IMR-90 (cell line): ENCODE data around the gene TMC3. TPM values are rescaled to one million over a fixed set of nuclear protein-coding genes. Genes with fewer than 3 reads are reported as not detected.
A peak's percentile ranks its signal among the peaks of the same experiment; 100 is the strongest.

Experiments
- ATAC-seq: fragments of 200-7000 bp; cut with Tn5 transposase; 2 replicates; pipeline ENCODE4 v1.9.1; 2020; ENCODE audit warnings: low read depth, mild to moderate bottlenecking, moderate library complexity
- BruUV-seq: library from RNA; stranded (reverse); fragments of 400-500 nt; replicated peaks from 2 replicates; lab custom pipeline; 2021; lab: Mats Ljungman, UMichigan
- CTCF ChIA-PET: fragments of 300-600 bp; formaldehyde crosslinking; extraction: SDS; loops from one replicate; lab custom pipeline; 2021; ENCODE audit warnings: antibody characterized with exemption; lab: Yijun Ruan, JAX
- POLR2A ChIA-PET: fragments of 300-600 bp; sonication (Branson Sonifier 250); formaldehyde crosslinking; loops from one replicate; lab custom pipeline; 2022; ENCODE audit warnings: antibody characterized with exemption; ENCODE audit not compliant: unreplicated experiment; lab: Charles Lee
- DNase-seq: peaks from one replicate; pipeline ENCODE4 v3.0.0; 2013
- H2AFZ ChIP-seq: replicated peaks from 2 replicates; pipeline ENCODE3; 2013; ENCODE audit warnings: low read length, mild to moderate bottlenecking; ENCODE audit not compliant: poor library complexity
- H2AK5ac ChIP-seq: 2 replicates; pipeline ENCODE4 v1.6.1; 2013; ENCODE audit warnings: low read depth, low read length, inconsistent platforms
- H2AK9ac ChIP-seq: replicated peaks from 2 replicates; pipeline ENCODE3; 2013; ENCODE audit warnings: mild to moderate bottlenecking, low read depth, low read length, moderate library complexity; ENCODE audit not compliant: poor library complexity
- H2BK120ac ChIP-seq: 2 replicates; pipeline ENCODE4 v1.6.1; 2013; ENCODE audit warnings: low read depth, low read length, inconsistent platforms
- H2BK15ac ChIP-seq: 3 replicates; pipeline ENCODE4 v1.6.1; 2013; ENCODE audit warnings: low read depth, low read length, inconsistent platforms
- H2BK20ac ChIP-seq: 2 replicates; pipeline ENCODE4 v1.6.1; 2013; ENCODE audit warnings: low read depth, mild to moderate bottlenecking, inconsistent platforms, low read length, moderate library complexity
- H2BK5ac ChIP-seq: 2 replicates; pipeline ENCODE4 v1.6.1; 2013; ENCODE audit warnings: mild to moderate bottlenecking, low read depth, low read length, inconsistent platforms; ENCODE audit not compliant: poor library complexity, severe bottlenecking
- H3K14ac ChIP-seq: replicated peaks from 2 replicates; pipeline ENCODE4 v1.6.1; 2013; ENCODE audit warnings: low read depth, low read length, inconsistent platforms
- H3K18ac ChIP-seq: 2 replicates; pipeline ENCODE4 v1.6.1; 2013; ENCODE audit warnings: low read depth, low read length, control low read depth
- H3K23ac ChIP-seq: 2 replicates; pipeline ENCODE4 v1.6.1; 2013; ENCODE audit warnings: low read depth, low read length, inconsistent platforms
- H3K27ac ChIP-seq: 2 replicates; pipeline ENCODE4 v1.5.1; 2013; ENCODE audit warnings: mild to moderate bottlenecking, control low read depth, low read length; ENCODE audit not compliant: insufficient read depth
- H3K27me3 ChIP-seq: 2 replicates; pipeline ENCODE4 v1.6.1; 2013; ENCODE audit warnings: low read length; ENCODE audit not compliant: control insufficient read depth, insufficient read depth
- H3K36me3 ChIP-seq: 2 replicates; pipeline ENCODE4 v1.6.1; 2013; ENCODE audit warnings: low read length, mixed read lengths; ENCODE audit not compliant: control insufficient read depth, insufficient read depth
- H3K4ac ChIP-seq: 2 replicates; pipeline ENCODE4 v1.6.1; 2013; ENCODE audit warnings: low read depth, low read length, inconsistent platforms
- H3K4me1 ChIP-seq: 2 replicates; pipeline ENCODE4 v1.6.1; 2013; ENCODE audit warnings: low read length, mixed read lengths; ENCODE audit not compliant: control insufficient read depth, insufficient read depth
- H3K4me2 ChIP-seq: 2 replicates; pipeline ENCODE4 v1.6.1; 2013; ENCODE audit warnings: low read depth, mild to moderate bottlenecking, control low read depth, low read length, moderate library complexity
- H3K4me3 ChIP-seq: 2 replicates; pipeline ENCODE4 v1.5.1; 2013; ENCODE audit warnings: low read depth, mild to moderate bottlenecking, control low read depth, low read length, moderate library complexity; ENCODE audit not compliant: insufficient read depth
- H3K56ac ChIP-seq: 2 replicates; pipeline ENCODE4 v1.6.1; 2013; ENCODE audit warnings: low read length, inconsistent platforms; ENCODE audit not compliant: insufficient read depth; ENCODE audit errors: extremely low read depth
- H3K79me1 ChIP-seq, 2 experiments: 2 replicates each; pipeline ENCODE4 v1.6.1; 2013; ENCODE audit warnings: low read length in 2 of 2, inconsistent platforms in 1 of 2, low read depth in 1 of 2
- H3K9ac ChIP-seq: 2 replicates; pipeline ENCODE4 v1.6.1; 2013; ENCODE audit warnings: low read depth, low read length, control low read depth
- H3K9me1 ChIP-seq: 2 replicates; pipeline ENCODE4 v1.6.1; 2013; ENCODE audit warnings: low read length, inconsistent platforms; ENCODE audit not compliant: insufficient read depth
- H3K9me3 ChIP-seq: 2 replicates; pipeline ENCODE4 v1.6.1; 2013; ENCODE audit warnings: low read length; ENCODE audit not compliant: control insufficient read depth, insufficient read depth
- H4K20me1 ChIP-seq: 2 replicates; pipeline ENCODE4 v1.6.1; 2013; ENCODE audit warnings: low read length, inconsistent platforms; ENCODE audit not compliant: insufficient read depth
- H4K5ac ChIP-seq: 2 replicates; pipeline ENCODE4 v1.6.1; 2013; ENCODE audit warnings: mild to moderate bottlenecking, low read depth, low read length, control low read depth
- H4K8ac ChIP-seq, 2 experiments: 2 replicates each; pipeline ENCODE4 v1.6.1; 2013; ENCODE audit warnings: low read depth in 2 of 2, low read length in 2 of 2, control low read depth in 1 of 2, inconsistent platforms in 1 of 2
- H4K91ac ChIP-seq: 2 replicates; pipeline ENCODE4 v1.6.1; 2013; ENCODE audit warnings: low read depth, low read length, inconsistent platforms; ENCODE audit not compliant: insufficient read depth
- BHLHE40 ChIP-seq: fragments of 150-350 bp; IDR thresholded peaks from 2 replicates; pipeline ENCODE4 v1.6.1; 2016; ENCODE audit warnings: mild to moderate bottlenecking, low read depth, low read length
- CEBPB ChIP-seq: IDR thresholded peaks from 2 replicates; pipeline ENCODE4 v1.6.1; 2012; ENCODE audit warnings: low read depth, low read length, improper control_type of control experiment
- FOS ChIP-seq: fragments of 150-350 bp; IDR thresholded peaks from 2 replicates; pipeline ENCODE4 v1.6.1; 2016; ENCODE audit warnings: low read depth, low read length
- MAFK ChIP-seq: IDR thresholded peaks from 2 replicates; pipeline ENCODE4 v1.6.1; 2012; ENCODE audit warnings: low read depth, low read length, improper control_type of control experiment
- MXI1 ChIP-seq: IDR thresholded peaks from 2 replicates; pipeline ENCODE4 v1.6.1; 2012; ENCODE audit warnings: low read depth, mild to moderate bottlenecking, low read length, moderate library complexity, borderline replicate concordance
- NFE2L2 ChIP-seq: fragments of 150-350 bp; IDR thresholded peaks from 2 replicates; pipeline ENCODE4 v1.6.1; 2016; ENCODE audit warnings: low read depth, mild to moderate bottlenecking, low read length
- POLR2A ChIP-seq: IDR thresholded peaks from 2 replicates; pipeline ENCODE4 v1.6.1; 2012; ENCODE audit warnings: mild to moderate bottlenecking, low read depth, low read length
- WGBS, 2 experiments: methylation state at CpG; one replicate each; pipeline versions ENCODE4 v1.1.5 to v1.1.7; 2013; ENCODE audit warnings: missing lambda C conversion rate in 2 of 2; ENCODE audit not compliant: insufficient read length in 1 of 2; ENCODE audit errors: extremely low coverage in 2 of 2; 5-methylcytosine and 5-hydroxymethylcytosine counted together
- dilution Hi-C: fragments of 300-500 bp; cut with HindIII; formaldehyde crosslinking; loops from one replicate; pipeline ENCODE4 v1.14.3; 2018; ENCODE audit warnings: low sequenced_read_pairs; ENCODE audit not compliant: unreplicated experiment
- in situ Hi-C: fragments of 300-500 bp; cut with MboI; formaldehyde crosslinking; loops from 3 replicates; pipeline ENCODE4 v1.14.3; 2019; ENCODE audit warnings: low sequenced_read_pairs, inconsistent platforms, mixed read lengths
- intact Hi-C: fragments of 100-400 bp; cut with micrococcal nuclease; formaldehyde crosslinking; loops from 2 replicates; pipeline ENCODE4 v1.10.0; 2022
- polyA plus RNA-seq, 3 experiments: library from polyadenylated mRNA; depleted of rRNA; stranded (reverse); fragments of >200 nt; gene quantifications; 2 replicates each; pipeline ENCODE4 v1.2.3, GENCODE V29; 2012; ENCODE audit warnings: low replicate concordance in 1 of 3
- total RNA-seq: library from RNA; depleted of rRNA; stranded (reverse); fragments of >200 nt; gene quantifications from 2 replicates; pipeline ENCODE4 v1.2.3, GENCODE V29; 2012
- TF ChIP-seq, protein P1 (sequence below): fragments of 150-350 bp; IDR thresholded peaks from 2 replicates; pipeline ENCODE4 v1.6.1; 2017; ENCODE audit warnings: mild to moderate bottlenecking, antibody characterized with exemption, low read length, low read depth

Gene TMC3
- total and polyA plus RNA-seq, 2 of the 4 experiments (the other 2 are of a cell fraction): not detected

DNA sequence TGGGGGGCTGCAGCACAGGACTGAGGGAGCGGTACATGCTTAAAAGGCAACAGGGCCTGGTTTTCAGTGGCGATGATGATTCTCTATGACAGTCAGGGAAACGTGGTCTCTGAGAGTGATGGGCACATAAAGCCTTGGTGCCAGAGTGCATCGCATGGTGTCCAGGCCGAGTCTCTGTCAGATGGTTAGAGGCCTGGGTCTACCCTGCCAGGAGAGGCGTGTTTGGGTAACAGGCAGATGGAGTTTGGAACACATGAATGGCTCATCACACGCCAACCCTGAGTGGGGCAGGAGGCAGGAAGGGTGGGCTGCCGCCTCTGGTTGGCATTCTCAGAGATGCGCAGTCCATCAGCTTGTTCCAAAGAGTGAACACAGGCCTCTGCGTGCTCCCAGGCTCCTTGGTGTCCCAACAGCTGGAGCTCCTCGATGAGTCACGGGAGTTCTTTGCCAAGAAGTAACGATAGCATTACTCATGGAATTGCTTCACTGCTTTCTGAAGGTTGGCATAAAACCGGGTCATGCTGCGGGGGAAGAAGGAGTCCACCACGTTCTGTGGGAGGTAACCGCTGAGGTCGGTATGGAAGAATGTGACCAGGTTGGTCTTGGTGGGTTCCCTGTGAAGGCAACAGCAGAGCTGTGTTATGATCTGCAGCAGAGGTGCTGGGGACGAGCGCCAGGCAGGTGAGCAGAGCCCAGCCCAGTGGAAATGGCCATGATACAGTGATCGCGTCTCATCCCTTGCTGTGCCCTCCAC, 61.0 kb downstream of the TMC3 start (continued):
- TF ChIP-seq MAFK (peak; percentile 18; the same call in 1 of the 2 replicates), NFE2L2 (peak; percentile 42; the same call in 1 of the 2 replicates), FOS (peak; percentile 100)

DNA sequence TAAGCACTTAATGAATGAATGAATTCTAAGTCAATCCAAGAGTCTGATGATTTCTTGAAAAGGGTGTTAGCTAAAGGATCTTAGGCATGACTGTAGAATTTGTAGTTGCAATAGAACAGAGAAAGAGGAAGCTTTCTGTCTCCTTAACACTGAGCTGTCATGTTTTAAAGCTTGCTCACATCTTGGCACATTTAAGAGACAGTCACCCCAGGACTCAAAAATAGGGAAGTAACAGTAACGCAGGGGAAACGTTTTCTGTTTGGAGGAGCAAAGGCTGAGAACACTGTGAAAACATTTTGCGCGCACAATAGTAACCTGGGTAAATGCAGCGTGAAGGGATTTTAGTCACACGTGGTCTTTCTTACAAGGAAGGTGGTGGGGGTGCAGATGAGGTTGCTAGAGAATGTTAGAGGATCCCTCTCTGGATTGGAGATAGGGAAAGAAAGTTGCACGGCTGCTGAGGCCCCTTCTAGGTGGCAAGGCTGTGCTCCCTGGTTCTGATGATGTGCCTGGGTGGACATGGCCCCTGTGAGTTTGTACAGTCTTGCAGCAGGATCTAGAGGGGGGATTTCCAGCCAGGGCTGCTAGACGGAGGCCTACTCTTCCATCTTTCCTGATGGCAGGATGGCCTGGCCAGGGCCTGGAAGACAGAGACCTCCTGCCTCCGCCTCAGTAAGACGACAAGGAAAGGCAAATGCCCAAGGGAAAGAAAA, 62.1 kb downstream of the TMC3 start:
- peak overlapping the region; percentile 43 to 71; a peak in 3 of 4 replicates for H4K8ac ChIP-seq
- H3K56ac ChIP-seq: no peak overlapping the region
- H3K9me1 ChIP-seq: peaks cover 36% of the 10 kb centered on the region
- peak overlapping the region; percentile 90 for H2BK20ac ChIP-seq
- H2AK9ac ChIP-seq: peak overlapping the region; percentile 45
- TF ChIP-seq MXI1 (no peak), BHLHE40 (no peak), POLR2A (no peak), CEBPB (no peak)
- TF ChIP-seq, protein P1, sequence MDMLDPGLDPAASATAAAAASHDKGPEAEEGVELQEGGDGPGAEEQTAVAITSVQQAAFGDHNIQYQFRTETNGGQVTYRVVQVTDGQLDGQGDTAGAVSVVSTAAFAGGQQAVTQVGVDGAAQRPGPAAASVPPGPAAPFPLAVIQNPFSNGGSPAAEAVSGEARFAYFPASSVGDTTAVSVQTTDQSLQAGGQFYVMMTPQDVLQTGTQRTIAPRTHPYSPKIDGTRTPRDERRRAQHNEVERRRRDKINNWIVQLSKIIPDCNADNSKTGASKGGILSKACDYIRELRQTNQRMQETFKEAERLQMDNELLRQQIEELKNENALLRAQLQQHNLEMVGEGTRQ: no peak
- peak overlapping the region; percentile 27; the same call in 1 of the 2 replicates for H4K5ac ChIP-seq
- 0 out of 4 replicates have a peak, but pooled peaks cover 0 to 11% of the 10 kb centered on the region in 2 experiments for H3K79me1 ChIP-seq
- H4K20me1 ChIP-seq: no peaks in the 10 kb centered on the region
- peak overlapping the region; percentile 86 for H3K14ac ChIP-seq
- WGBS, 2 experiments: 100% methylated on average over 1 of the region's 10 CpGs; no CpG with 5 or more reads in 1 of the 2 experiments
- BruUV-seq: no TSS peak
- H3K9ac ChIP-seq: no peak overlapping the region
- DNase-seq: peak; percentile 31
- dilution Hi-C loops (no loop called here), intact Hi-C loops (no loop called here), in situ Hi-C loops (no loop called here)
- peaks cover 20% of the 10 kb centered on the region for H3K4me1 ChIP-seq
- peak overlapping the region; percentile 76 for H4K91ac ChIP-seq
- CTCF ChIA-PET: no interaction called here
- H3K9me3 ChIP-seq: no peaks in the 10 kb centered on the region
- H3K27ac ChIP-seq: peak overlapping the region; percentile 50; the same call in 1 of the 2 replicates
- H3K23ac ChIP-seq: peak overlapping the region; percentile 88
- POLR2A ChIA-PET: no interaction called here
- peak overlapping the region; percentile 42 for H2BK5ac ChIP-seq
- H2AK5ac ChIP-seq: peak overlapping the region; percentile 71
- H3K36me3 ChIP-seq: peaks cover 36% of the 10 kb centered on the region
- H2BK15ac ChIP-seq: peak overlapping the region; percentile 49; the same call in 1 of the 3 replicates
- H3K18ac ChIP-seq: peak overlapping the region; percentile 76
- H3K27me3 ChIP-seq: no peaks in the 10 kb centered on the region
- H3K4me3 ChIP-seq: no peak overlapping the region
- peak overlapping the region; percentile 24 for H2AFZ ChIP-seq
- no peak overlapping the region for H3K4me2 ChIP-seq
- ATAC-seq: no peak
- peak overlapping the region; percentile 86 for H3K4ac ChIP-seq
- H2BK120ac ChIP-seq: peak overlapping the region; percentile 96
